Lower leg skin (tissue), 3 donors: ENCODE results near the gene SV2C.

Source experiments
- CTCF ChIP-seq, 3 donors: fragments of 450-650 bp; IDR thresholded peaks; one replicate each; pipeline ENCODE4 v1.5.1; 2016; ENCODE audit warnings: antibody characterized with exemption in 3 of 3, mild to moderate bottlenecking in 3 of 3, moderate library complexity in 2 of 3
- POLR2A ChIP-seq, 2 donors: fragments of 450-650 bp; IDR thresholded peaks; one replicate each; pipeline ENCODE4 v1.6.1; 2016 to 2017; ENCODE audit warnings: antibody characterized with exemption in 2 of 2, mild to moderate bottlenecking in 1 of 2, moderate library complexity in 1 of 2

- TF ChIP-seq POLR2A (IDR thresholded peaks at IDR 0.05) (no peak), CTCF (IDR thresholded peaks at IDR 0.05) (no peak)
These were observed 301.0 kb downstream of the SV2C start for GRCh38 chr5:76384189-76384588.
